Measurements from ENCODE around the gene SYNM.

Gene SYNM

GRCh38 chr15:99097441-99098410 lies 7.2 kb upstream of the SYNM start:
- no peaks in the 10 kb centered on the region for H3K9me3 ChIP-seq (ENCODE audit: control insufficient read depth, insufficient read depth, low read length)
- DNase-seq (ENCODE audit: low read depth, low spot score), result no peak
- no peaks in the 10 kb centered on the region for H3K36me3 ChIP-seq (ENCODE audit: control insufficient read depth, insufficient read depth, low read length)
- H3K27me3 ChIP-seq (ENCODE audit: control insufficient read depth, insufficient read depth, low read length), result peaks cover 11% of the 10 kb centered on the region; the same call in 1 of the 2 replicates
- WGBS (ENCODE audit: insufficient coverage, insufficient read length), result no CpG with 5 or more reads among the region's 14 CpGs
- no peak overlapping the region for H3K4me3 ChIP-seq (ENCODE audit: low read length)
- H3K4me1 ChIP-seq (ENCODE audit: control insufficient read depth, insufficient read depth, low read length), result no peaks in the 10 kb centered on the region
- H3K27ac ChIP-seq (ENCODE audit: low read length), result no peak overlapping the region

DNA sequence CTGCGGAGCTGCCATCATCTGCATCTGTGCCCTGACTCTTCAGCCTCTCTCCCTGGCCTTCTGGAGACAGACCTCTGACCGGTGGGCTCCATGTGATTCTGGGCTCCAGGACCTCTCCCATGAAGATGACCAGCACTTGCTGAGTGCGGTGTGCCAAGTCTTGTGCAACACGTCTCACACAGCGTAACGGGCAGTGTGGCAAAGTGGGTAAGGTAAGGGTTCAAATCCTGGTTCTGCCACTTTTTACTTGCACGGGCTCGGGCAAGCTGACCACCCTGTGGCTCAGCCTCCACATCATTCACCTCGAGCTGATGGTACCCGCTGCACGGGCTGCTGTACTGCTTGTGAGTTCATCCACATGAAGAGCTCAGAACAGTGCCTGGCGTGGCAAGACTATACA lies 6.5 kb upstream of the SYNM start:
- no peaks in the 10 kb centered on the region for H3K9me3 ChIP-seq (ENCODE audit: control insufficient read depth, insufficient read depth, low read length)
- H3K4me3 ChIP-seq (ENCODE audit: low read length), result no peak overlapping the region
- no peak for DNase-seq (ENCODE audit: low read depth, low spot score)
- peaks cover 11% of the 10 kb centered on the region; the same call in 1 of the 2 replicates for H3K27me3 ChIP-seq (ENCODE audit: control insufficient read depth, insufficient read depth, low read length)
- WGBS (ENCODE audit: insufficient coverage, insufficient read length), result no CpG with 5 or more reads among the region's 12 CpGs
- H3K36me3 ChIP-seq (ENCODE audit: control insufficient read depth, insufficient read depth, low read length), result no peaks in the 10 kb centered on the region
- no peak overlapping the region for H3K27ac ChIP-seq (ENCODE audit: low read length)
- H3K4me1 ChIP-seq (ENCODE audit: control insufficient read depth, insufficient read depth, low read length), result no peaks in the 10 kb centered on the region

GRCh38 chr15:99098991-99099390 lies 5.9 kb upstream of the SYNM start:
- Histone ChIP-seq H3K4me3 (ENCODE audit: low read length) (no peak overlapping the region), H3K9me3 (ENCODE audit: control insufficient read depth, insufficient read depth, low read length) (no peaks in the 10 kb centered on the region), H3K27ac (ENCODE audit: low read length) (no peak overlapping the region), H3K27me3 (ENCODE audit: control insufficient read depth, insufficient read depth, low read length) (peaks cover 11% of the 10 kb centered on the region; the same call in 1 of the 2 replicates), H3K36me3 (ENCODE audit: control insufficient read depth, insufficient read depth, low read length) (no peaks in the 10 kb centered on the region), H3K4me1 (ENCODE audit: control insufficient read depth, insufficient read depth, low read length) (no peaks in the 10 kb centered on the region)
- DNase-seq (ENCODE audit: low read depth, low spot score), result no peak
- no CpG with 5 or more reads among the region's 6 CpGs for WGBS (ENCODE audit: insufficient coverage, insufficient read length)

GRCh38 chr15:99099661-99100060 lies 5.2 kb upstream of the SYNM start:
- DNase-seq (ENCODE audit: low read depth, low spot score), result no peak
- no CpG with 5 or more reads among the region's 7 CpGs for WGBS (ENCODE audit: insufficient coverage, insufficient read length)
- Histone ChIP-seq H3K4me3 (ENCODE audit: low read length) (no peak overlapping the region), H3K4me1 (ENCODE audit: control insufficient read depth, insufficient read depth, low read length) (no peaks in the 10 kb centered on the region; the same call in 1 of the 2 replicates), H3K27ac (ENCODE audit: low read length) (no peak overlapping the region), H3K27me3 (ENCODE audit: control insufficient read depth, insufficient read depth, low read length) (peaks cover 11% of the 10 kb centered on the region; the same call in 1 of the 2 replicates), H3K9me3 (ENCODE audit: control insufficient read depth, insufficient read depth, low read length) (no peaks in the 10 kb centered on the region), H3K36me3 (ENCODE audit: control insufficient read depth, insufficient read depth, low read length) (no peaks in the 10 kb centered on the region)

DNA sequence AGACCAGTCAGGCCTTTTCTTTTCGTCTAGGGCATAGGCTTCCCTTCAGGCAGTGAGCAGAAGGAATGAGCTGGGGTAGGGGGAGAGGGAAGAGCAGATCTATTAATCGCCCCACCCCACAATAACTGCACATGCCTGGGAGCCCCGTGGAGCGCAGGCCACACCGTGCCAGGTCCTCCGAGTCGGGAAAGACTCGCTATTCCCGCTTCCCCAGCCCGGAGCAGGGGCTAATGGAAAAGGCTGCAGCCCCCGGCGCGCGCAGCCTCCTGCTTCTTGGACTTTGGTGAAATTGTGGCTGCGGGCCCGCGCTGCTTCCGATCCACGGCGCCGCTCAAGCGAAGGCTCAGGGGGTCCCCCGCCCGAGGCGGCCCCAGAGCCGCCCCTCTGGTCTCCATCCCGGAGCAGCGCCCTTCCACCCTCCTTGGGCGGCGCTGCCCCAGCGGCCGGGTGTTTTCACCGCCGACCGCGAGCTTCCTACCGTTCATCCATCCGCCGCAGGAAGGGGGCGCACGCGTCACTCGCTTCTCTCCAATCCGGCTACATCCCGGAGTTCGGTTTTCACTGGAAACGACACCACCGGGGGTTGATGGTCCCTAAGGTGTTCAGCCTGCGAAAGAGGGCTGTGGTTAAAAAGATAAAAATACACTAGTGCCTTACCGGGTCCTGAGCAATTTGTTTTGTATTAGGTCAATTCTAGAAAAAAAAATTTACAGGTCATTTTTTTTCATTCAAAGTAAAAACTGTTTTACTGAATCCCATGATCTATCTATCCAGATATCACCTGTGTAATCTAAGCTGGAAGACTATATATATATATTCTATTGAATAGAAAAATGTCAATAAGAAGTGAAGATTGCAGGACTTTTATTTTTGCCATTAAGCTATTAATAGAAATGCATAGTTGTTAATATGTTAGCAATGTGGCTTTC lies 4.4 kb upstream of the SYNM start:
- DNase-seq (ENCODE audit: low read depth, low spot score), result no peak
- no CpG with 5 or more reads among the region's 50 CpGs for WGBS (ENCODE audit: insufficient coverage, insufficient read length)

DNA sequence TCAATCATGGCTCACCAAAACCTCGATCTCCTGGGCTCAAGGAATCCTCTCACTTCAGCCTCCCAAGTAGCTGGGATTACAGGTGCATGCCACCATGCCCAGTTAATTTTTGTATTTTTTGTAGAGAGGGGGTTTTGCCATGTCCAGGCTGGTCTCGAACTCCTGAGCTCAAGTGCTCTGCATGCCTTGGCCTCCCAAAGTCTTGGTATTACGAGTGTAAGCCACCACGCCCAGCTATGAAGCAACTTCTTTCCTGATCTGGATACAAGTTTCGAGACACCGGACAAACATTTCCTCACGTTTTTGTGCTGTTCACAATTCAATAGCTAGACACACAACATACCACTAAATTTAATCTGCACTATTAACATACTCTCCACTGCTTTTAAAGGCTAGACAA lies 3.4 kb upstream of the SYNM start:
- WGBS (ENCODE audit: insufficient coverage, insufficient read length), result no CpG with 5 or more reads among the region's 7 CpGs
- DNase-seq (ENCODE audit: low read depth, low spot score), result no peak
- Histone ChIP-seq H3K4me1 (ENCODE audit: control insufficient read depth, insufficient read depth, low read length) (no peaks in the 10 kb centered on the region; the same call in 1 of the 2 replicates), H3K4me3 (ENCODE audit: low read length) (no peak overlapping the region), H3K36me3 (ENCODE audit: control insufficient read depth, insufficient read depth, low read length) (no peaks in the 10 kb centered on the region), H3K27ac (ENCODE audit: low read length) (no peak overlapping the region), H3K27me3 (ENCODE audit: control insufficient read depth, insufficient read depth, low read length) (peaks cover 22% of the 10 kb centered on the region; the same call in 1 of the 2 replicates), H3K9me3 (ENCODE audit: control insufficient read depth, insufficient read depth, low read length) (no peaks in the 10 kb centered on the region)

More for the DNA sequence above, 4.4 kb upstream of the SYNM start:
- Histone ChIP-seq H3K27ac (ENCODE audit: low read length) (no peak overlapping the region), H3K27me3 (ENCODE audit: control insufficient read depth, insufficient read depth, low read length) (peaks cover 12% of the 10 kb centered on the region; the same call in 1 of the 2 replicates), H3K4me1 (ENCODE audit: control insufficient read depth, insufficient read depth, low read length) (no peaks in the 10 kb centered on the region; the same call in 1 of the 2 replicates), H3K36me3 (ENCODE audit: control insufficient read depth, insufficient read depth, low read length) (no peaks in the 10 kb centered on the region), H3K9me3 (ENCODE audit: control insufficient read depth, insufficient read depth, low read length) (no peaks in the 10 kb centered on the region), H3K4me3 (ENCODE audit: low read length) (peak overlapping the region; percentile 3; the same call in 1 of the 2 replicates)

DNA sequence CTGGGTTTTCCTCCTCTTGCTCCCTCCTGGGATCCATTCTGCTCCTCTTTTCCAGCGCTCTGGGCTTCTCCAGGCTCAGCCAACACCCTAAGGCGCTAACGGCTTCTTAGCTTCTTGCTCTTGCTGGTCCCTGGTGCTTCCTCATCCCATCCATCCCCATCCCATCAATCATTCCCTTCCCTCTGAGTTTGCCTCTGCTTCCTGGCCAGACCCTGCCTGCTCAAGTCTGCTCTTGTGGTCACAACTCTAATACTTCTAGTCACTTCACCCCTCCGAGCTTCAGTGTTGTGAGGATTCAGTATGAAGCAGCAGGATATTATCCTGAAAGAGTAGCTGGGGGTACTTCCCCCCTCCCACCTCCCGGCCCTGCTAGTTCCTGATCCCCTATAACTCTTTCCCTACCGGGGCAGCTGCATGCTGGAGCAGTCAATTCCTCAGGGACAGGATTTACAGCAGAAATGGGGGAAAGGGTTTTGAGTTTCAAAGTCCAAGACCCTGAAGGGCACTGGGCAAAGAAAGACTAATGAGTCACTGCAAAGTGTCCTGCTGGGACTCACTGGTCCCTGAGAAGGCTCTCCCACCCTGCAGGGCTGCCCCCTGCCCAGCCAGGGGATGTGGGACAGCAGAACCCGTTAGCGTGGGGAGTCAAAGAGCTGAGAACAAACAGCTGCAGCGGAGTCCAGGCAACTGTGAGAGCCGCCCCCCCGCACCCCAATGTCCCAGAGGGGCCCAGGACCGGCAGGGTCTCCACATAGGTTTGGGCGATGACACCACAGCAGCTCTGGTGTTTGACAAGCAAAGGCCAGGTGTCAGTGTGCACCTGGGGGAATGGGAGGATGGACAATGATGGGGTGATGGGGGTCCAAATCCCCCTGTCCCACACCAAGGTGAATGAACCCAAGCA lies 2.3 kb upstream of the SYNM start:
- Histone ChIP-seq H3K4me3 (ENCODE audit: low read length) (no peak overlapping the region), H3K9me3 (ENCODE audit: control insufficient read depth, insufficient read depth, low read length) (no peaks in the 10 kb centered on the region), H3K27me3 (ENCODE audit: control insufficient read depth, insufficient read depth, low read length) (peaks cover 32% of the 10 kb centered on the region), H3K4me1 (ENCODE audit: control insufficient read depth, insufficient read depth, low read length) (no peaks in the 10 kb centered on the region; the same call in 1 of the 2 replicates), H3K27ac (ENCODE audit: low read length) (no peak overlapping the region), H3K36me3 (ENCODE audit: control insufficient read depth, insufficient read depth, low read length) (no peaks in the 10 kb centered on the region)
- no CpG with 5 or more reads among the region's 13 CpGs for WGBS (ENCODE audit: insufficient coverage, insufficient read length)
- no peak for DNase-seq (ENCODE audit: low read depth, low spot score)

DNA sequence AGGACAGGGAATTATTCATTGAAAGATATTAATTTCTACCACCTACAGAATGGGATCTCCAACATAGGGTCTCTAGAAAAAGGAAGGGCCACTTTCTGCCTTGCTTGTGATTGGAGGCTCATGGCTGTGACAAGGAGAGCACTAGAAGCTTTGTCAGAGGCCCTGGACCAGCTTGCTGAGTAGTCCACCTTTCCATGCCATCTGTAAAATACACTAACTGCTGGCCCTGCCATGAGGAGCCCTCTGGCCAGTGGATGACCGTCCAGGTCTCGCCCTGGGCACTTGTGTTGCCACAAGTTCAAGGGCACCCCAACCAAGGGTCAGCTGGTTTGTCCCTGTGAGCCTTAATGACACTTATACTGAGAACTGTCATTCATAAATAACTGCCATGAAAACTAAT lies 1.6 kb upstream of the SYNM start:
- H3K4me3 ChIP-seq (ENCODE audit: low read length), result no peak overlapping the region
- H3K27me3 ChIP-seq (ENCODE audit: control insufficient read depth, insufficient read depth, low read length), result peaks cover 32% of the 10 kb centered on the region

GRCh38 chr15:99105514-99106341 lies 848 bp downstream of the SYNM start:
- Histone ChIP-seq H3K9me3 (ENCODE audit: control insufficient read depth, insufficient read depth, low read length) (no peaks in the 10 kb centered on the region), H3K4me3 (ENCODE audit: low read length) (peak overlapping the region; percentile 28; the same call in 1 of the 2 replicates), H3K27ac (ENCODE audit: low read length) (no peak overlapping the region), H3K4me1 (ENCODE audit: control insufficient read depth, insufficient read depth, low read length) (no peaks in the 10 kb centered on the region; the same call in 1 of the 2 replicates), H3K27me3 (ENCODE audit: control insufficient read depth, insufficient read depth, low read length) (peaks cover 22% of the 10 kb centered on the region), H3K36me3 (ENCODE audit: control insufficient read depth, insufficient read depth, low read length) (no peaks in the 10 kb centered on the region)
- no peak for DNase-seq (ENCODE audit: low read depth, low spot score)
- WGBS (ENCODE audit: insufficient coverage, insufficient read length), result no CpG with 5 or more reads among the region's 116 CpGs

More for the DNA sequence above, 1.6 kb upstream of the SYNM start:
- Histone ChIP-seq H3K4me1 (ENCODE audit: control insufficient read depth, insufficient read depth, low read length) (no peaks in the 10 kb centered on the region; the same call in 1 of the 2 replicates), H3K27ac (ENCODE audit: low read length) (no peak overlapping the region), H3K36me3 (ENCODE audit: control insufficient read depth, insufficient read depth, low read length) (no peaks in the 10 kb centered on the region), H3K9me3 (ENCODE audit: control insufficient read depth, insufficient read depth, low read length) (no peaks in the 10 kb centered on the region)
- WGBS (ENCODE audit: insufficient coverage, insufficient read length), result no CpG with 5 or more reads among the region's 2 CpGs
- DNase-seq (ENCODE audit: low read depth, low spot score), result no peak
